Activated gamma-delta T cell treated with anti-CD3 and anti-CD28 coated beads, Interleukin-2, amount 50 U/mL, for 16 hours (primary cell): ENCODE results near the gene TSEN34.
"Not testable (repeated sequence)": the region's sequence is repeated elsewhere in the genome, so short reads cannot be mapped to it uniquely, and the experiment has no call there.

Experiments
- DNase-seq: peaks from one replicate; pipeline ENCODE4 v3.0.0-alpha.2; 2020; ENCODE audit warnings: low read depth

TSEN34 gene

DNA sequence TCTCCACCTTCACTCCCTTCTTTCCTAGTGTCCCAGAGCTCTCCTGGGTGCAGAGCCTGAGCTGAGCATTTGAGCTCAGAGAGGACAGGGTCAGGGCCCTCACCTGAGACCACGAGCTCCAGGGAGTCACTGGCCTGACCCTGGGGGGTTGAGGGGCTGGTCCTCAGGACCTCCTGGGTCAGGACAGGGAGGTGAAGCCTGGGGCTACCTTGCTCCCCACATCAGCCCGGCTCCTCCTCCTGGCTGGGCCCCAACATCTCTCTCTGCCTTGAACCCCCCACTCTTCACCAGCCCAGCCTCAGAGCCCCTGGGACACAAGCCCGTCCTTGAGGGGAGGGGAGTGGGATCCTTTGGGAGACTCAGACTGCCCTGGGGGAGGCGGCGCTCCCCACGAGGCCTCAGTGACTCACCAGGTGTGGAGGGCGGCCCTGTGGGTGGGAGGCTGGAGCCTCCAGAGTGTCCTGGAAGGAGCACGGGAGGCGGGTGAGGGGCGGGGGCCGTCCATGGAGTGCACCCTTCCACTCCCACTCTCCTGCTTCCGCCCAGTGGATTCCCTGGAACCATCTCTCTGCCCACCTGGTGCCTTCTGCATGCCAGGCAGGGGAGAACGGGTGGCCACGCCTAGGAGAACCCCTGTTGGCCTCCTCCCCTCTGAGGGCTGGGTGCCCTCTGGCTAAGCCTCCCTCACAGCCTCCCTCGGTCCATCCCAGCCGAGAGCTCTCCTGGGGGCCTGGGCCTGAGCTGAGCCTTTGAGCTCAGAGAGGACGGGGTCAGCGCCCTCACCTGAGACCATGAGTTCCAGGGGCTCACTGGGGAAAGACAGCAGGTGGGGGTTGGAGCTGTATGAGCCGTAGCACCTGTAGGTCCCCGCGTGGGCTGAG, 48.6 kb downstream of the TSEN34 start:
- DNase-seq, result not testable (repeated sequence)

GRCh38 chr19:54240372-54241336, 49.5 kb downstream of the TSEN34 start:
- DNase-seq, result not testable (repeated sequence)

DNA sequence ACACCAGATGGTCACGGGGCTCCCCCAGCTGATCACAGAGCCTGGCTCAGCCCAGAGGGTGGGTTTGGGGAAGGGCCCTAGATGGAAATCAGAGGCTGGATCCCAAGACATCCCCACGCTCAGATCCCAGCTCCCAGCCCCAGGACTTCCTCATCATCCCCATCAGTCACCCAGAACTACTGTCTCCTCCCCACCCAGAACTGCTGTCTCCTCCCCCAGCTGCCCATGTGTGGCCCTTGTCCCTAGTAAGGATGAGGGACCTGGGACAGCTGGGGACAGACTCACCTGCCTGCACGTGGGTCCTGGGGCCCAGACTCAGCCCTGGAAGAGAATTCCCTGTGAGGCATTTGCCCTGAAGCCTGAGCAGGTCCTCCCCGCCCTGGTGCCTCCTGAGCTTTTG, 51.1 kb downstream of the TSEN34 start:
- DNase-seq, result not testable (repeated sequence)

DNA sequence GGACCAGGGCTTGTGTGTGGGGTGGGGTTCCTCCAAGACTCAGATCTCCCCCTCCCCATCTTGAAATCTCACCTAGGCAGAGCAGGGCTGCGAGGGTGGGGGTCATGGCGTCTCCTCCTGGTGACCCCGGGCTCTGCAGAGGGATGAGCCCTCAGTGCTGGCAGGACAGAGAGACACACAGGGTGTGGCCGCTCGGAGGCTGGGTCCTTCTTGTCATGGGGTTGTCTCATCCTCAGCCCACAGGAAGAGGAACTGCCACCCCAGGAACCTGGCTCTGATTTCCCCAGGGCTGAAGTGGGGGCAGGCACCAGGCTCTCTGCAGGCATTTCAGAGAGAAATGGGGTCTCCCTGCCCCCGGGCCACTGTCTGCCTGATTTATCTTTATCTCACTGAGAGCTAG, 51.5 kb downstream of the TSEN34 start, which contains the start of gene LILRA6:
TSS of gene LILRA6 (minus strand) at position 145 of the 400 bp plus-strand sequence.
- not testable (repeated sequence) for DNase-seq

DNA sequence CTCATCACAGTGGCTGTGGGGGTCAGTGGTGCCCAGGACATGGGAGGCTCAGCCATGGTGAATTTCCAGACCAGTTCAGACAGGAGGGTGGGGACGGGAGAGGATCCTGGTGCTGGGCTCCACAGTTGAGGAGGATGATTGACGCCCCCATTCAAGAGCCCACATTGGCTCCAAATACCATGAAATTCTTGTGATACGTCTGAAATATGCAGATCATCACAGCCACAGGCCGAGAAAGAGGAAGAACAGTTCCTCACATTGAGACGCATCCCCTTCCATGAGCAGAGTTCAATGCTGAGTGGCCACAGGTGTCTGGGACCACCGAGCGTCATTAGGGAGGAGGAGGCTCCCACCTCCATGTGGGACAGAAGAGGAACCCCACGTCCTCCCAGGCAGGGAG, 52.7 kb downstream of the TSEN34 start:
- not testable (repeated sequence) for DNase-seq
